GM12878 (cell line): ENCODE measurements around the gene DDR2. TPM values are rescaled to one million over a fixed set of nuclear protein-coding genes. Genes with fewer than 3 reads are reported as not detected.

Source experiments
- ATAC-seq: fragments of 200-7000 bp; cut with Tn5 transposase; 3 replicates; pipeline ENCODE4 v1.9.1; 2020; ENCODE audit warnings: mild to moderate bottlenecking, moderate library complexity
- BruUV-seq: library from RNA; stranded (reverse); fragments of 400-500 nt; replicated peaks from 2 replicates; lab custom pipeline; 2021; lab: Mats Ljungman, UMichigan
- CTCF ChIA-PET: fragments of 300-600 bp; sonication (Branson Sonifier 250); formaldehyde crosslinking; extraction: SDS; loops from one replicate; lab custom pipeline; 2021; ENCODE audit warnings: inconsistent platforms; lab: Yijun Ruan, JAX
- POLR2A ChIA-PET: fragments of 350-600 bp; formaldehyde crosslinking; extraction: SDS; loops from one replicate; lab custom pipeline; 2021; ENCODE audit warnings: inconsistent platforms; lab: Charles Lee
- RAD21 ChIA-PET: fragments of 300-600 bp; sonication (Branson Sonifier 250); formaldehyde crosslinking; loops from one replicate; lab custom pipeline; 2023; ENCODE audit warnings: antibody characterized with exemption; ENCODE audit not compliant: unreplicated experiment; lab: Charles Lee
- SMC1A ChIA-PET: fragments of 300-600 bp; sonication (Branson Sonifier 250); formaldehyde crosslinking; loops from one replicate; lab custom pipeline; 2023; ENCODE audit not compliant: unreplicated experiment, uncharacterized antibody; lab: Charles Lee
- DNase-seq: peaks from one replicate; pipeline ENCODE4 v3.0.0-alpha.2; 2011; ENCODE audit warnings: low read depth, low spot score
- FAIRE-seq: peaks from 3 replicates; lab custom pipeline; 2011; peaks lifted over from hg19 to GRCh38; lab: Jason Lieb, UNC
- H2AFZ ChIP-seq: 2 replicates; pipeline ENCODE4 v1.6.0; 2011; ENCODE audit warnings: low read depth, low read length, control low read depth; ENCODE audit not compliant: control insufficient read depth
- H3K27ac ChIP-seq: 2 replicates; pipeline ENCODE4 v1.5.1; 2011; ENCODE audit warnings: control low read depth; ENCODE audit not compliant: control insufficient read depth, insufficient read depth
- H3K27me3 ChIP-seq, 2 experiments: replicated peaks in 1 of 2; 2 replicates each; pipeline versions ENCODE4 v1.6.0 to v1.6.1; 2011; ENCODE audit warnings: low read length in 1 of 2; ENCODE audit not compliant: control insufficient read depth in 2 of 2, insufficient read depth in 2 of 2
- H3K36me3 ChIP-seq, 2 experiments: 2 replicates each; pipeline ENCODE4 v1.5.1; 2011; ENCODE audit warnings: low read length in 1 of 2; ENCODE audit not compliant: control insufficient read depth in 2 of 2, insufficient read depth in 2 of 2
- H3K4me1 ChIP-seq: 2 replicates; pipeline ENCODE4 v1.6.1; 2011; ENCODE audit warnings: mild to moderate bottlenecking, low read length, moderate library complexity, mixed read lengths; ENCODE audit not compliant: control insufficient read depth, insufficient read depth
- H3K4me2 ChIP-seq: 2 replicates; pipeline ENCODE4 v1.6.0; 2011; ENCODE audit warnings: control low read depth; ENCODE audit not compliant: control insufficient read depth, insufficient read depth
- H3K4me3 ChIP-seq: fragments of 200-600 bp; sonication (generic); 2 replicates; pipeline ENCODE4 v1.5.1; 2016
- H3K79me2 ChIP-seq: 2 replicates; pipeline ENCODE4 v1.6.0; 2011; ENCODE audit warnings: low read length; ENCODE audit not compliant: control insufficient read depth, insufficient read depth
- H3K9ac ChIP-seq: 2 replicates; pipeline ENCODE4 v1.8.0; 2011; ENCODE audit warnings: low read length, control low read depth, mixed read lengths; ENCODE audit not compliant: control insufficient read depth, insufficient read depth
- H3K9me3 ChIP-seq: replicated peaks from 3 replicates; pipeline ENCODE4 v1.5.1; 2011; ENCODE audit warnings: mild to moderate bottlenecking, low read length; ENCODE audit not compliant: control insufficient read depth, insufficient read depth
- H4K20me1 ChIP-seq: 2 replicates; pipeline ENCODE4 v1.6.0; 2011; ENCODE audit not compliant: control insufficient read depth, insufficient read depth
- DPF2 ChIP-seq: fragments of 450-650 bp; IDR thresholded peaks from 2 replicates; pipeline ENCODE4 v1.6.1; 2017; ENCODE audit warnings: mild to moderate bottlenecking
- FOXK2 ChIP-seq: fragments of 450-650 bp; IDR thresholded peaks from 2 replicates; pipeline ENCODE4 v1.6.1; 2017; ENCODE audit warnings: mild to moderate bottlenecking, moderate library complexity
- IKZF1 ChIP-seq: fragments of 450-650 bp; conservative IDR thresholded peaks from 2 replicates; pipeline ENCODE4 v1.6.1; 2017; ENCODE audit warnings: antibody characterized with exemption, mild to moderate bottlenecking
- MEF2B ChIP-seq: fragments of 450-650 bp; IDR thresholded peaks from 2 replicates; pipeline ENCODE4 v1.6.1; 2018; ENCODE audit warnings: mild to moderate bottlenecking, moderate library complexity; ENCODE audit not compliant: partially characterized antibody, poor library complexity, severe bottlenecking
- SP1 ChIP-seq: IDR thresholded peaks from one replicate; pipeline ENCODE4 v1.6.1; 2011; ENCODE audit warnings: low read depth, low read length
- SPI1 ChIP-seq: IDR thresholded peaks from 2 replicates; pipeline ENCODE4 v1.6.1; 2011; ENCODE audit warnings: low read depth, mild to moderate bottlenecking, low read length, moderate library complexity, borderline replicate concordance; ENCODE audit not compliant: insufficient read depth
- SRF ChIP-seq, 2 experiments: IDR thresholded peaks; 2 replicates each; pipeline ENCODE4 v1.6.1; 2011; ENCODE audit warnings: low read depth in 2 of 2, low read length in 2 of 2, mild to moderate bottlenecking in 1 of 2, moderate library complexity in 1 of 2
- TBL1XR1 ChIP-seq: IDR thresholded peaks from 2 replicates; pipeline ENCODE4 v1.6.1; 2012; ENCODE audit warnings: low read depth, low read length, improper control_type of control experiment
- YBX1 ChIP-seq: fragments of 450-650 bp; IDR thresholded peaks from 2 replicates; pipeline ENCODE4 v1.6.1; 2016; ENCODE audit warnings: antibody characterized with exemption
- ZNF24 ChIP-seq: fragments of 450-650 bp; IDR thresholded peaks from 2 replicates; pipeline ENCODE4 v1.6.1; 2017; ENCODE audit warnings: antibody characterized with exemption, mild to moderate bottlenecking
- WGBS: methylation state at CpG from one replicate; pipeline ENCODE4 v1.1.6; 2016; ENCODE audit warnings: low lambda C conversion rate; ENCODE audit not compliant: insufficient replicate concordance, insufficient coverage; ENCODE audit errors: missing lambda C conversion rate; 5-methylcytosine and 5-hydroxymethylcytosine counted together
- in situ Hi-C: fragments of 300-500 bp; cut with MboI; formaldehyde crosslinking; loops from 9 replicates; pipeline ENCODE4 v1.14.3; 2018; ENCODE audit warnings: mixed read lengths
- intact Hi-C: fragments of 100-400 bp; cut with micrococcal nuclease; formaldehyde crosslinking; loops from one replicate; pipeline ENCODE4 v1.14.2; 2022; ENCODE audit not compliant: unreplicated experiment
- polyA plus RNA-seq, 11 experiments: library from polyadenylated mRNA; depleted of rRNA in 4 of 11; unstranded in 6 of 11; stranded (reverse) in 5 of 11; fragments of >200 nt; fragmentation: Nextera tagmentation in 4 of 11; fragmentation: Illumina TruSeq in 1 of 11; extraction: Ambion mirVana in 4 of 11; extraction: Trizol in 1 of 11; gene quantifications; 1 replicate in 1 of 11; 2 replicates in 10 of 11; pipeline versions ENCODE4 v1.2.1 to v1.2.3, GENCODE V29; 2011 to 2016; ENCODE audit warnings: inconsistent platforms in 2 of 11, missing spikeins in 2 of 11, low read depth in 1 of 11
- total RNA-seq, 4 experiments: library from RNA; depleted of rRNA in 3 of 4; stranded (reverse); fragments of >200 nt in 3 of 4; fragmentation: Illumina TruSeq in 1 of 4; extraction: Trizol in 1 of 4; gene quantifications; 2 replicates each; pipeline versions ENCODE4 v1.2.1 to v1.2.3, GENCODE V29; 2013 to 2021
- TF ChIP-seq, protein P1 (sequence below): fragments of 450-650 bp; IDR thresholded peaks from 2 replicates; pipeline ENCODE4 v1.6.1; 2017; ENCODE audit warnings: mild to moderate bottlenecking, low read depth, inconsistent platforms; ENCODE audit not compliant: poor library complexity, severe bottlenecking
- TF ChIP-seq, protein P2 (sequence below): IDR thresholded peaks from 2 replicates; pipeline ENCODE4 v1.6.1; 2011; ENCODE audit warnings: borderline replicate concordance, low read depth, mild to moderate bottlenecking, moderate library complexity, mixed read lengths, low read length; ENCODE audit not compliant: insufficient read depth; ENCODE audit errors: extremely low read length
- TF ChIP-seq, protein P3 (sequence below): IDR thresholded peaks from 2 replicates; pipeline ENCODE4 v1.6.1; 2012; ENCODE audit warnings: improper control_type of control experiment, low read depth, low read length; ENCODE audit not compliant: insufficient replicate concordance

DDR2 gene
- total and polyA plus RNA-seq, 10 of the 15 experiments (the other 5 are each of a cell fraction or from before 2014, with no cell fraction given) = 1.9 to 8.8 (median 5.5) TPM

DNA sequence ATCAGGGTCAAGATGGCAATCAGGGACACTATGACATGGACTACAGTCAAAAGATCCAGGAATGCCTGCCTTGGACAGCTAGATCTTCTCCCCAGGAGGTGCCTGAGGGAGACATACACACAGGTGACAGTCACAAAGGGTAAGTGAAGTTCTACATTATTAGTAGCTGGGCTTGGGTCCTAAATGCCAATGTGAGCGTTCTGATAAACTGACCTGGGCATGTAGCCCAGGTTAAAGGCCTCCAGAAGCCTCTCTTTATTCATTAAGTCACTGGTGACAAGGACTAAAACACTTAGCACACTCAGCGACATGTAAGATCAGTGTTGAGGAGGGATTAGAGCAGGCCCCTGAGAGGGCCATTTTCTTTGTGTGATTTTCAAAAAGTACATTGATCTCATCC lies 109.3 kb downstream of the DDR2 start:
- Histone ChIP-seq H3K4me2 (no peak overlapping the region), H3K27ac (no peak overlapping the region), H3K36me3 (no peaks in the 10 kb centered on the region), H3K9me3 (no peaks in the 10 kb centered on the region; the same call in 2 of the 3 replicates), H3K4me3 (no peak overlapping the region), H2AFZ (no peak overlapping the region), H3K27me3 (no peaks in the 10 kb centered on the region), H3K9ac (no peak overlapping the region), H4K20me1 (no peaks in the 10 kb centered on the region), H3K79me2 (no peaks in the 10 kb centered on the region), H3K4me1 (0 out of 2 replicates have a peak, but pooled peaks cover 2% of the 10 kb centered on the region)
- BruUV-seq = no TSS peak
- no peak for ATAC-seq
- intact Hi-C loops (no loop called here), in situ Hi-C loops (no loop called here)
- ChIA-PET POLR2A (no interaction called here), SMC1A (no interaction called here), CTCF (no interaction called here), RAD21 (no interaction called here)
- 65% methylated on average over 2 of the region's 2 CpGs for WGBS
- DNase-seq = no peak
- FAIRE-seq = no peak
- TF ChIP-seq, protein P1, sequence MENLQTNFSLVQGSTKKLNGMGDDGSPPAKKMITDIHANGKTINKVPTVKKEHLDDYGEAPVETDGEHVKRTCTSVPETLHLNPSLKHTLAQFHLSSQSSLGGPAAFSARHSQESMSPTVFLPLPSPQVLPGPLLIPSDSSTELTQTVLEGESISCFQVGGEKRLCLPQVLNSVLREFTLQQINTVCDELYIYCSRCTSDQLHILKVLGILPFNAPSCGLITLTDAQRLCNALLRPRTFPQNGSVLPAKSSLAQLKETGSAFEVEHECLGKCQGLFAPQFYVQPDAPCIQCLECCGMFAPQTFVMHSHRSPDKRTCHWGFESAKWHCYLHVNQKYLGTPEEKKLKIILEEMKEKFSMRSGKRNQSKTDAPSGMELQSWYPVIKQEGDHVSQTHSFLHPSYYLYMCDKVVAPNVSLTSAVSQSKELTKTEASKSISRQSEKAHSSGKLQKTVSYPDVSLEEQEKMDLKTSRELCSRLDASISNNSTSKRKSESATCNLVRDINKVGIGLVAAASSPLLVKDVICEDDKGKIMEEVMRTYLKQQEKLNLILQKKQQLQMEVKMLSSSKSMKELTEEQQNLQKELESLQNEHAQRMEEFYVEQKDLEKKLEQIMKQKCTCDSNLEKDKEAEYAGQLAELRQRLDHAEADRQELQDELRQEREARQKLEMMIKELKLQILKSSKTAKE = no peak
- TF ChIP-seq SP1 (no peak), SRF (IDR thresholded peaks at IDR 0.05; ENCODE audit: low read depth in 2 of 2, low read length in 2 of 2) (no peak), MEF2B (no peak), IKZF1 (no peak), ZNF24 (no peak), YBX1 (no peak), SPI1 (no peak), TBL1XR1 (no peak), FOXK2 (no peak), DPF2 (no peak)
- TF ChIP-seq, protein P2, sequence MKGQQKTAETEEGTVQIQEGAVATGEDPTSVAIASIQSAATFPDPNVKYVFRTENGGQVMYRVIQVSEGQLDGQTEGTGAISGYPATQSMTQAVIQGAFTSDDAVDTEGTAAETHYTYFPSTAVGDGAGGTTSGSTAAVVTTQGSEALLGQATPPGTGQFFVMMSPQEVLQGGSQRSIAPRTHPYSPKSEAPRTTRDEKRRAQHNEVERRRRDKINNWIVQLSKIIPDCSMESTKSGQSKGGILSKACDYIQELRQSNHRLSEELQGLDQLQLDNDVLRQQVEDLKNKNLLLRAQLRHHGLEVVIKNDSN = no peak
- TF ChIP-seq, protein P3, sequence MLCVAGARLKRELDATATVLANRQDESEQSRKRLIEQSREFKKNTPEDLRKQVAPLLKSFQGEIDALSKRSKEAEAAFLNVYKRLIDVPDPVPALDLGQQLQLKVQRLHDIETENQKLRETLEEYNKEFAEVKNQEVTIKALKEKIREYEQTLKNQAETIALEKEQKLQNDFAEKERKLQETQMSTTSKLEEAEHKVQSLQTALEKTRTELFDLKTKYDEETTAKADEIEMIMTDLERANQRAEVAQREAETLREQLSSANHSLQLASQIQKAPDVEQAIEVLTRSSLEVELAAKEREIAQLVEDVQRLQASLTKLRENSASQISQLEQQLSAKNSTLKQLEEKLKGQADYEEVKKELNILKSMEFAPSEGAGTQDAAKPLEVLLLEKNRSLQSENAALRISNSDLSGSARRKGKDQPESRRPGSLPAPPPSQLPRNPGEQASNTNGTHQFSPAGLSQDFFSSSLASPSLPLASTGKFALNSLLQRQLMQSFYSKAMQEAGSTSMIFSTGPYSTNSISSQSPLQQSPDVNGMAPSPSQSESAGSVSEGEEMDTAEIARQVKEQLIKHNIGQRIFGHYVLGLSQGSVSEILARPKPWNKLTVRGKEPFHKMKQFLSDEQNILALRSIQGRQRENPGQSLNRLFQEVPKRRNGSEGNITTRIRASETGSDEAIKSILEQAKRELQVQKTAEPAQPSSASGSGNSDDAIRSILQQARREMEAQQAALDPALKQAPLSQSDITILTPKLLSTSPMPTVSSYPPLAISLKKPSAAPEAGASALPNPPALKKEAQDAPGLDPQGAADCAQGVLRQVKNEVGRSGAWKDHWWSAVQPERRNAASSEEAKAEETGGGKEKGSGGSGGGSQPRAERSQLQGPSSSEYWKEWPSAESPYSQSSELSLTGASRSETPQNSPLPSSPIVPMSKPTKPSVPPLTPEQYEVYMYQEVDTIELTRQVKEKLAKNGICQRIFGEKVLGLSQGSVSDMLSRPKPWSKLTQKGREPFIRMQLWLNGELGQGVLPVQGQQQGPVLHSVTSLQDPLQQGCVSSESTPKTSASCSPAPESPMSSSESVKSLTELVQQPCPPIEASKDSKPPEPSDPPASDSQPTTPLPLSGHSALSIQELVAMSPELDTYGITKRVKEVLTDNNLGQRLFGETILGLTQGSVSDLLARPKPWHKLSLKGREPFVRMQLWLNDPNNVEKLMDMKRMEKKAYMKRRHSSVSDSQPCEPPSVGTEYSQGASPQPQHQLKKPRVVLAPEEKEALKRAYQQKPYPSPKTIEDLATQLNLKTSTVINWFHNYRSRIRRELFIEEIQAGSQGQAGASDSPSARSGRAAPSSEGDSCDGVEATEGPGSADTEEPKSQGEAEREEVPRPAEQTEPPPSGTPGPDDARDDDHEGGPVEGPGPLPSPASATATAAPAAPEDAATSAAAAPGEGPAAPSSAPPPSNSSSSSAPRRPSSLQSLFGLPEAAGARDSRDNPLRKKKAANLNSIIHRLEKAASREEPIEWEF = no peak
